A549 (cell line): Measurements from ENCODE around the gene F8.

Source experiments
- EP300 ChIP-seq, 2 experiments: fragments of >200 bp; sonication (Bioruptor Twin); formaldehyde crosslinking; IDR thresholded peaks; 2 replicates in 1 of 2; 3 replicates in 1 of 2; pipeline ENCODE4 v1.6.1; 2016 to 2017
- NPAS2 ChIP-seq: fragments of 250-450 bp; sonication (Bioruptor Pico); IDR thresholded peaks from 2 replicates; pipeline ENCODE4 v1.8.0; 2022; ENCODE audit warnings: mild to moderate bottlenecking, moderate library complexity, borderline replicate concordance
- POLR2A ChIP-seq: IDR thresholded peaks from 2 replicates; pipeline ENCODE4 v1.6.1; 2012; ENCODE audit warnings: mild to moderate bottlenecking, low read length
- TF ChIP-seq, protein P1 (sequence below): fragments of >200 bp; sonication (Bioruptor Twin); formaldehyde crosslinking; IDR thresholded peaks from 3 replicates; pipeline ENCODE4 v1.5.1; 2016
- TF ChIP-seq, protein P2 (sequence below): fragments of 200-600 bp; sonication (generic); IDR thresholded peaks from 2 replicates; pipeline ENCODE4 v1.6.1; 2016; ENCODE audit warnings: antibody characterized with exemption, mild to moderate bottlenecking, moderate library complexity
- TF ChIP-seq, protein P3 (sequence below): fragments of 250-450 bp; sonication (Bioruptor Pico); IDR thresholded peaks from 2 replicates; pipeline ENCODE4 v1.5.0; 2020; ENCODE audit warnings: low read depth, mild to moderate bottlenecking, moderate library complexity

DNA sequence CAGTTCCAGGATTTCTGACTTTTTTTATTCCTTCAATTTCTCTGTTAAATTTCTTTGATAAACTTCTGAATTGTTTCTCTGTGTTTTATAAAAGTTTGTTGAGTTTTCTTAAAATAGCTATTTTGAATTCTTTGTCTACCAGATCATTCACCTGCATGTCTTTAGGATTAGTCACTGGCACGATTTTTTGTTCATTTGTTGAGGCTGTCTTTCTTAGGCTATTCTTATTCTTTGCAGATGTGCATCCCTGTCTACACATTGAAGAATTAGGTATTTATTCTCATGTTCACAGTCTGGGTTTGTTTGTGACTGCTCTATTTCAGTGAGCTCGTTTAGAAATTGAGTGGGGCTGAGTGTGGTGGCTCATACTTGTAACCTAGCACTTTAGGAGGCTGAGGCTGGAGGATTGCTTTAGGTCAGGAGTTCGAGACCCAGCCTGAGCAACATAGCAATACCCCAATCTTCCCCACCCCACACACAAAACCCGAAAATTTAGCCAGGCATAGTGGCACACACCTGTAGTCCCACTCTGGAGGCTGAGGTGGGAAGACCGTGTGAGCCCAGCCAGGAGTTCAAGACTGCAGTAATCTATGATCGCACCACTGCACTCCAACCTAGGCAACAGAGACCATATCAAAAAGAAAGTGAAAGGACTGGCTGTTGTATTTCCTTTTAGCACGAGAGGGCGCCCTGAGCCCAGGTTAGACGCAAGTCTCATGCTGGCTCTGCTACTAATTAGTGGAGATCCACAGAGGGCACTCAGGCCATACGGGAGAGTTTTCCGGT lies 42.0 kb downstream of the F8 start:
- TF ChIP-seq EP300 (IDR thresholded peaks at IDR 0.05) (no peak), POLR2A (no peak), NPAS2 (CRISPR knock-in tag) (no peak)
- TF ChIP-seq, protein P1, sequence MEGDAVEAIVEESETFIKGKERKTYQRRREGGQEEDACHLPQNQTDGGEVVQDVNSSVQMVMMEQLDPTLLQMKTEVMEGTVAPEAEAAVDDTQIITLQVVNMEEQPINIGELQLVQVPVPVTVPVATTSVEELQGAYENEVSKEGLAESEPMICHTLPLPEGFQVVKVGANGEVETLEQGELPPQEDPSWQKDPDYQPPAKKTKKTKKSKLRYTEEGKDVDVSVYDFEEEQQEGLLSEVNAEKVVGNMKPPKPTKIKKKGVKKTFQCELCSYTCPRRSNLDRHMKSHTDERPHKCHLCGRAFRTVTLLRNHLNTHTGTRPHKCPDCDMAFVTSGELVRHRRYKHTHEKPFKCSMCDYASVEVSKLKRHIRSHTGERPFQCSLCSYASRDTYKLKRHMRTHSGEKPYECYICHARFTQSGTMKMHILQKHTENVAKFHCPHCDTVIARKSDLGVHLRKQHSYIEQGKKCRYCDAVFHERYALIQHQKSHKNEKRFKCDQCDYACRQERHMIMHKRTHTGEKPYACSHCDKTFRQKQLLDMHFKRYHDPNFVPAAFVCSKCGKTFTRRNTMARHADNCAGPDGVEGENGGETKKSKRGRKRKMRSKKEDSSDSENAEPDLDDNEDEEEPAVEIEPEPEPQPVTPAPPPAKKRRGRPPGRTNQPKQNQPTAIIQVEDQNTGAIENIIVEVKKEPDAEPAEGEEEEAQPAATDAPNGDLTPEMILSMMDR: peak; percentile 87
- TF ChIP-seq, protein P2, sequence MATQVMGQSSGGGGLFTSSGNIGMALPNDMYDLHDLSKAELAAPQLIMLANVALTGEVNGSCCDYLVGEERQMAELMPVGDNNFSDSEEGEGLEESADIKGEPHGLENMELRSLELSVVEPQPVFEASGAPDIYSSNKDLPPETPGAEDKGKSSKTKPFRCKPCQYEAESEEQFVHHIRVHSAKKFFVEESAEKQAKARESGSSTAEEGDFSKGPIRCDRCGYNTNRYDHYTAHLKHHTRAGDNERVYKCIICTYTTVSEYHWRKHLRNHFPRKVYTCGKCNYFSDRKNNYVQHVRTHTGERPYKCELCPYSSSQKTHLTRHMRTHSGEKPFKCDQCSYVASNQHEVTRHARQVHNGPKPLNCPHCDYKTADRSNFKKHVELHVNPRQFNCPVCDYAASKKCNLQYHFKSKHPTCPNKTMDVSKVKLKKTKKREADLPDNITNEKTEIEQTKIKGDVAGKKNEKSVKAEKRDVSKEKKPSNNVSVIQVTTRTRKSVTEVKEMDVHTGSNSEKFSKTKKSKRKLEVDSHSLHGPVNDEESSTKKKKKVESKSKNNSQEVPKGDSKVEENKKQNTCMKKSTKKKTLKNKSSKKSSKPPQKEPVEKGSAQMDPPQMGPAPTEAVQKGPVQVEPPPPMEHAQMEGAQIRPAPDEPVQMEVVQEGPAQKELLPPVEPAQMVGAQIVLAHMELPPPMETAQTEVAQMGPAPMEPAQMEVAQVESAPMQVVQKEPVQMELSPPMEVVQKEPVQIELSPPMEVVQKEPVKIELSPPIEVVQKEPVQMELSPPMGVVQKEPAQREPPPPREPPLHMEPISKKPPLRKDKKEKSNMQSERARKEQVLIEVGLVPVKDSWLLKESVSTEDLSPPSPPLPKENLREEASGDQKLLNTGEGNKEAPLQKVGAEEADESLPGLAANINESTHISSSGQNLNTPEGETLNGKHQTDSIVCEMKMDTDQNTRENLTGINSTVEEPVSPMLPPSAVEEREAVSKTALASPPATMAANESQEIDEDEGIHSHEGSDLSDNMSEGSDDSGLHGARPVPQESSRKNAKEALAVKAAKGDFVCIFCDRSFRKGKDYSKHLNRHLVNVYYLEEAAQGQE: no peak
- TF ChIP-seq, protein P3, sequence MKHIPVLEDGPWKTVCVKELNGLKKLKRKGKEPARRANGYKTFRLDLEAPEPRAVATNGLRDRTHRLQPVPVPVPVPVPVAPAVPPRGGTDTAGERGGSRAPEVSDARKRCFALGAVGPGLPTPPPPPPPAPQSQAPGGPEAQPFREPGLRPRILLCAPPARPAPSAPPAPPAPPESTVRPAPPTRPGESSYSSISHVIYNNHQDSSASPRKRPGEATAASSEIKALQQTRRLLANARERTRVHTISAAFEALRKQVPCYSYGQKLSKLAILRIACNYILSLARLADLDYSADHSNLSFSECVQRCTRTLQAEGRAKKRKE: no peak
